Activated gamma-delta T cell (primary cell): ENCODE results near the gene TBC1D22A.

Experiments
- DNase-seq: peaks from one replicate; lab custom pipeline; 2025; lab: John Stamatoyannopoulos, UW

Gene TBC1D22A

GRCh38 chr22:47221840-47222615 lies 459.6 kb downstream of the TBC1D22A start:
- DNase-seq, result no peak
